Peyer's patch (tissue), 4 donors: Measurements from ENCODE around the gene ARHGAP26. TPM values are rescaled to one million over a fixed set of nuclear protein-coding genes. Genes with fewer than 3 reads are reported as not detected.

Experiments
- DNase-seq, 3 donors: peaks; one replicate each; pipeline ENCODE4 v3.0.0-alpha.2; 2017 to 2019
- H3K27ac ChIP-seq, 4 donors: fragments of 200-600 bp; sonication (generic); one replicate each; pipeline ENCODE4 v1.5.1; 2016 to 2019
- H3K27me3 ChIP-seq, 2 donors: fragments of 200-600 bp; sonication (generic); one replicate each; pipeline ENCODE4 v1.5.1; 2019
- H3K36me3 ChIP-seq, 3 donors: fragments of 200-600 bp; sonication (generic); one replicate each; pipeline ENCODE4 v1.5.1; 2016 to 2019
- H3K4me1 ChIP-seq, 4 donors: fragments of 200-600 bp; sonication (generic); one replicate each; pipeline ENCODE4 v1.5.1; 2016 to 2019
- H3K4me3 ChIP-seq, 4 donors: fragments of 200-600 bp; sonication (generic); 1 replicate in 3 of 4; 2 replicates in 1 of 4; pipeline ENCODE4 v1.5.1; 2016 to 2019; ENCODE audit warnings: mild to moderate bottlenecking in 1 of 4
- H3K9me3 ChIP-seq, 4 donors: fragments of 200-600 bp; sonication (generic); one replicate each; pipeline ENCODE4 v1.5.1; 2016 to 2019; ENCODE audit warnings: mild to moderate bottlenecking in 1 of 4
- POLR2A ChIP-seq, 2 donors: fragments of 450-650 bp; IDR thresholded peaks; one replicate each; pipeline ENCODE4 v1.5.1; 2017; ENCODE audit warnings: antibody characterized with exemption in 2 of 2, mild to moderate bottlenecking in 2 of 2, moderate library complexity in 2 of 2
- total RNA-seq, 4 donors: library from RNA; depleted of rRNA; stranded (reverse); fragments of >200 nt; gene quantifications; one replicate each; pipeline ENCODE4 v1.1.0, GENCODE V29; 2016
- TF ChIP-seq, protein P1 (sequence below), 6 experiments: fragments of 450-650 bp in 4 of 6; fragments of 200-600 bp in 2 of 6; sonication (generic) in 1 of 6; IDR thresholded peaks; one replicate each; pipeline ENCODE4 v1.5.1; 2017 to 2019; ENCODE audit warnings: antibody characterized with exemption in 6 of 6, mild to moderate bottlenecking in 3 of 6, moderate library complexity in 1 of 6

Gene ARHGAP26
- total RNA-seq, 4 donors from 2014 or later = 60.1 to 180 (median 126) TPM

- Histone ChIP-seq H3K27ac (peak overlapping the region; percentile 14 to 64 (median 40)), H3K4me3 (no peak overlapping the region), H3K36me3 (peaks cover 0 to 24% (median 0%) of the 10 kb centered on the region in 3 donors), H3K4me1 (peaks cover 0 to 22% (median 0%) of the 10 kb centered on the region in 4 donors), H3K9me3 (no peaks in the 10 kb centered on the region), H3K27me3 (no peaks in the 10 kb centered on the region)
- no peak for DNase-seq
- TF ChIP-seq POLR2A (IDR thresholded peaks at IDR 0.05) = no peak
- TF ChIP-seq, protein P1, sequence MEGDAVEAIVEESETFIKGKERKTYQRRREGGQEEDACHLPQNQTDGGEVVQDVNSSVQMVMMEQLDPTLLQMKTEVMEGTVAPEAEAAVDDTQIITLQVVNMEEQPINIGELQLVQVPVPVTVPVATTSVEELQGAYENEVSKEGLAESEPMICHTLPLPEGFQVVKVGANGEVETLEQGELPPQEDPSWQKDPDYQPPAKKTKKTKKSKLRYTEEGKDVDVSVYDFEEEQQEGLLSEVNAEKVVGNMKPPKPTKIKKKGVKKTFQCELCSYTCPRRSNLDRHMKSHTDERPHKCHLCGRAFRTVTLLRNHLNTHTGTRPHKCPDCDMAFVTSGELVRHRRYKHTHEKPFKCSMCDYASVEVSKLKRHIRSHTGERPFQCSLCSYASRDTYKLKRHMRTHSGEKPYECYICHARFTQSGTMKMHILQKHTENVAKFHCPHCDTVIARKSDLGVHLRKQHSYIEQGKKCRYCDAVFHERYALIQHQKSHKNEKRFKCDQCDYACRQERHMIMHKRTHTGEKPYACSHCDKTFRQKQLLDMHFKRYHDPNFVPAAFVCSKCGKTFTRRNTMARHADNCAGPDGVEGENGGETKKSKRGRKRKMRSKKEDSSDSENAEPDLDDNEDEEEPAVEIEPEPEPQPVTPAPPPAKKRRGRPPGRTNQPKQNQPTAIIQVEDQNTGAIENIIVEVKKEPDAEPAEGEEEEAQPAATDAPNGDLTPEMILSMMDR (IDR thresholded peaks at IDR 0.05) = no peak
Observed at GRCh38 chr5:143064218-143064641, 294.1 kb downstream of the ARHGAP26 start.

DNA sequence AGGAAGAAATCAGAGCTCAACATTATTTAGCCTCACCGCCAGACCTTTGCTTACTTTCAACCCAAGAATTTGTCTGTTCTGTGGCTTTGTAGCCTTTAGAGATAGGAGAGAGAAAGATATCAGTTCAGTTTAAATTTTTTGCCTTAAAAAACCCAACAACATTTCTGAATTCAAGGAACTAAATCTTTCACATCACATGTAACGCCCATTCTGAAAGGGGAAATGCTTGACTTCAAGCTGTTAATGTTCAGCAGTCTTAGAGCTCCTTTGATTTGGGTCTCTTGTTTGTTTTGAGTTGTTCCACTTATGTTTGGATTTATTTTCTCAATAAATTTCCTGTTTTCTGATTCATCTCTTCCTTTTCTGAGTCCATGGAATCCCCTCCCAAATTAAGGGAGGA is 294.5 kb downstream of the ARHGAP26 start:
- DNase-seq = no peak
- peaks cover 0 to 22% (median 0%) of the 10 kb centered on the region in 4 donors for H3K4me1 ChIP-seq

DNA sequence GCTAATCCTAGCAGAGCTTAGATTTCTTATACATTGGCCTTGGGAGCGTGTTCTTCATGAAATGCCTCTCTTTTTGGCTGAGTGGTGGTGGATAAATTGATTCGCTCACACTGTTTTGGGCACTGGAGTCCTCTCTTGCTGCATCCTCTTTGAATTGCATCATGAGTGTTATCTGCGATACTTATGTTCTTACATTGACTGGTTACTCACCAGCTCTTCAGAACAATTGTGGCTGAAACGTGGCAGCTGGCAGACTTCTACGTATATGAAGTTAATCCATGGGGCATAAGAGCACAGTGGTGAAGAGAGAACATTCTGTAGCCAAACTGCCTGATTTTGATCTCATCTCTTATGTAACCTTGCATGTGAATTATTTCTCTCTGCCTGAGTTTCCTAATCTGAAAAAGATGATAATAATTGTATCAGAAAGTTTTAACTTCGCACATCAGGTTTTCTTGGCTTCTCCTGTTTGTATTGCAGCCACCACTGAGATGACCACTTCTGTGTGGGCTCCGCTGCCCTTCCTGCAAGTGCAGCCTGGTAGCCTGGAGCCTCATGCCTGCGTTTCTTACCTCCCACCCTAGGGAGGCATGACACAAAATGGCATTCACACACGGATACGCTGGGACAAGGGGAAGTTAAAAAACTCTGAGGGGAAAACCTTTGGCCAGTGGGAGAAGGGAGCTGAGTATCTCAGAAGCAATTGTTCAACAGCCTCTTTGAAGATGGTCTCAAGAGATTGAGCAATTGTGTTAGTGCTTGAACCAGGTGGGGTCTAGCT is 295.2 kb downstream of the ARHGAP26 start:
- Histone ChIP-seq H3K36me3 (peaks cover 0 to 35% (median 0%) of the 10 kb centered on the region in 3 donors), H3K27me3 (no peaks in the 10 kb centered on the region), H3K4me1 (peaks cover 0 to 17% (median 0%) of the 10 kb centered on the region in 4 donors), H3K4me3 (no peak overlapping the region), H3K27ac (peak overlapping the region; percentile 14 to 64 (median 40)), H3K9me3 (no peaks in the 10 kb centered on the region)
- DNase-seq = peak in 1 of 3 donors; percentile 54
- no peak for TF ChIP-seq POLR2A (IDR thresholded peaks at IDR 0.05)
- TF ChIP-seq, protein P1 (IDR thresholded peaks at IDR 0.05) = no peak

More for the DNA sequence above, 294.5 kb downstream of the ARHGAP26 start:
- Histone ChIP-seq H3K27me3 (no peaks in the 10 kb centered on the region), H3K27ac (peak overlapping the region; percentile 14 to 64 (median 40)), H3K36me3 (peaks cover 0 to 28% (median 0%) of the 10 kb centered on the region in 3 donors), H3K4me3 (no peak overlapping the region), H3K9me3 (no peaks in the 10 kb centered on the region)
- TF ChIP-seq, protein P1 (IDR thresholded peaks at IDR 0.05) = no peak
- no peak for TF ChIP-seq POLR2A (IDR thresholded peaks at IDR 0.05)

DNA sequence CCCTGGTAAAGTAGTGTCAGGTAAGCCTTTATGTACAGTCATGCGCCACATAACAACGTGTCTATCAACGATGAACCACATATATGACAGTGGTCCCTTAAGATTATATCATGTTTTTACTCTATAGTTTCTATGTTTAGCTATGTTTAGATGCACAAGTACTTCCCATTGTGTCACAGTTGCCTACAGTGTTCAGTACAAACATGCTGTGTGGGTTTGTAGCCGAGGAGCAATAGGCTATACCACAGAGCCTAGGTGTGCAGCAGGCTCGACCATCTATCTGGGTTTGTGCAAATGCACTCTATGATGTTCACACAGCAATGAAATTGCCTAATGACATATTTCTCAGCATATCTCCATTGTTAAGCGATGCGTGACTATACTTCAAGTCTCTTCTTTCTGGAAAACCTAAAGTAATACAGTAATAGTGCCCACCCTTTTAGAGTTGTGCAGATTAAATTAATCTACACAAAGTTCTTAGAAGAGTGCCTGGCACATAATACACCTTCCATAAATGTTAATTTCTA is 295.9 kb downstream of the ARHGAP26 start:
- no peak for DNase-seq
- no peaks in the 10 kb centered on the region for H3K27me3 ChIP-seq
- H3K4me1 ChIP-seq = peaks cover 0 to 13% (median 0%) of the 10 kb centered on the region in 4 donors
- TF ChIP-seq POLR2A (IDR thresholded peaks at IDR 0.05) = no peak
- TF ChIP-seq, protein P1 (IDR thresholded peaks at IDR 0.05) = no peak
- no peak overlapping the region for H3K4me3 ChIP-seq
- no peaks in the 10 kb centered on the region for H3K9me3 ChIP-seq
- H3K27ac ChIP-seq = peak overlapping the region in 3 of 4 donors; percentile 44 to 64 (median 60)
- H3K36me3 ChIP-seq = peaks cover 0 to 36% (median 0%) of the 10 kb centered on the region in 3 donors

- no peak for DNase-seq
- H3K27ac ChIP-seq = peak overlapping the region; percentile 11 to 60 (median 41)
- peaks cover 0 to 36% (median 0%) of the 10 kb centered on the region in 3 donors for H3K36me3 ChIP-seq
- H3K4me3 ChIP-seq = no peak overlapping the region
- TF ChIP-seq POLR2A (IDR thresholded peaks at IDR 0.05) = no peak
- TF ChIP-seq, protein P1 (IDR thresholded peaks at IDR 0.05) = no peak
- H3K4me1 ChIP-seq = peaks cover 0 to 13% (median 0%) of the 10 kb centered on the region in 4 donors
- no peaks in the 10 kb centered on the region for H3K27me3 ChIP-seq
- H3K9me3 ChIP-seq = no peaks in the 10 kb centered on the region
Observed at GRCh38 chr5:143066556-143067281, 296.5 kb downstream of the ARHGAP26 start.
